ENCODE data around the gene TREX2. TPM values are rescaled to one million over a fixed set of nuclear protein-coding genes. Genes with fewer than 3 reads are reported as not detected.

The TREX2 gene
- total RNA-seq, 4 donors from 2014 or later = 1.4 to 3.2 (median 2.9) TPM; not detected in 1

DNA sequence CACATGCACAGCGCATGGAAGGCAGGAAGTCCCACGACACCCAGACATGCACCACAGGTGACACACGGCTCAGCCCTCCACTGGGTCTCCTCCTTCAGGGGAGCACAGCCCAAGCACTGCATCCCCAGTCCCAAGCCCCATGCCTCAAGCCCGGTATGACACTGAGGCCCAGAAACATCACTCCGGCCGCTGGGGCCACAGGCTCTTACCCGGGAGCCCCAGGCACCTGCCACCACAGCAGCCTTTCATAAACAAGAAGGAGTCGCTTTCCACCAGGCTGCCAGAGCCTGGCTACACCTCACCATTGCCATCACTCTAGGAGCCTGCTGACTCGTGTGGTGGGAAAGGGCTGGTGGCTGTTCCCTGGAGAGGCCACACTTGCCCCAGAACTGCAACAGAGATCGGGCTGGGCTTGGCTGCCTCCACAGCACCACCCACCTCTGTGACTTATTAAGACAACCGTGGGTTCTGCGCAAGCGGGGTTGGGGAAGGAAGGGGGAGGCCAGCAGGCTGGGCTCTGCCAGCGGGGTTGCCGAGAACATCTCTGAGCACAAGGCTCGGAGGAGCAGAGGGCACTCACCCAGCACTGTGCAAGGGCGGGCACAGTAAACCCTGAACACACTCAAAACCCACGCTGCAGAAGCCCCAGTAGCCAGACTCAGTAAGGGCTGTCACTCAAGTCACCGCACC, 20.0 kb upstream of the TREX2 start:
- Histone ChIP-seq H3K9me3 (no peaks in the 10 kb centered on the region), H3K27me3 (no peaks in the 10 kb centered on the region), H3K27ac (no peak overlapping the region), H3K4me1 (no peaks in the 10 kb centered on the region), H3K4me3 (no peak overlapping the region), H3K36me3 (no peaks in the 10 kb centered on the region)
- DNase-seq = no peak
- intact Hi-C loops (cut with DNase I; ENCODE audit: low total_unique reads) = no loop called here
- no peak for TF ChIP-seq POLR2A (IDR thresholded peaks at IDR 0.05)
- TF ChIP-seq, protein P1, sequence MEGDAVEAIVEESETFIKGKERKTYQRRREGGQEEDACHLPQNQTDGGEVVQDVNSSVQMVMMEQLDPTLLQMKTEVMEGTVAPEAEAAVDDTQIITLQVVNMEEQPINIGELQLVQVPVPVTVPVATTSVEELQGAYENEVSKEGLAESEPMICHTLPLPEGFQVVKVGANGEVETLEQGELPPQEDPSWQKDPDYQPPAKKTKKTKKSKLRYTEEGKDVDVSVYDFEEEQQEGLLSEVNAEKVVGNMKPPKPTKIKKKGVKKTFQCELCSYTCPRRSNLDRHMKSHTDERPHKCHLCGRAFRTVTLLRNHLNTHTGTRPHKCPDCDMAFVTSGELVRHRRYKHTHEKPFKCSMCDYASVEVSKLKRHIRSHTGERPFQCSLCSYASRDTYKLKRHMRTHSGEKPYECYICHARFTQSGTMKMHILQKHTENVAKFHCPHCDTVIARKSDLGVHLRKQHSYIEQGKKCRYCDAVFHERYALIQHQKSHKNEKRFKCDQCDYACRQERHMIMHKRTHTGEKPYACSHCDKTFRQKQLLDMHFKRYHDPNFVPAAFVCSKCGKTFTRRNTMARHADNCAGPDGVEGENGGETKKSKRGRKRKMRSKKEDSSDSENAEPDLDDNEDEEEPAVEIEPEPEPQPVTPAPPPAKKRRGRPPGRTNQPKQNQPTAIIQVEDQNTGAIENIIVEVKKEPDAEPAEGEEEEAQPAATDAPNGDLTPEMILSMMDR (IDR thresholded peaks at IDR 0.05) = no peak

DNA sequence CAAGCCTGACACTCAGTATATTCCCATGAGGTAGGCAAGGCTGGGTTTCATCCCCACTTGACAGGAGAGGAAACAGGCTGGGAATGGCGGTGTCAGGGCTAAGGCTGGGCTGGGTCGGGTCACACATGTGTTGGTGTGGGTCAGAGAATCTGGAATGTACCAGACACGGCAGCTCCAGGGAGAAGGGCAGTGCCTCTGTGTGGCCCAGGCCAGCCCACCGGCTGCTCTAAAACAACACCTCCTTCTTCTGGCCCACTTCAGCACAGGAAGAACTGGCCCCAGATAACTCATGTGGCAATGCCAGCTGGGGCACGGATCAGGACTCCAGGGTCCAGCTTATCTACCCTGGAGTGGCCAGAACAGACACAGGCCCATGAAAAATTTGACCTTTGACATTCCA, 18.3 kb upstream of the TREX2 start:
- Histone ChIP-seq H3K9me3 (no peaks in the 10 kb centered on the region), H3K4me1 (no peaks in the 10 kb centered on the region), H3K27ac (no peak overlapping the region), H3K4me3 (no peak overlapping the region), H3K27me3 (no peaks in the 10 kb centered on the region), H3K36me3 (no peaks in the 10 kb centered on the region)
- no peak for DNase-seq
- TF ChIP-seq POLR2A (IDR thresholded peaks at IDR 0.05) = no peak
- TF ChIP-seq, protein P1 (IDR thresholded peaks at IDR 0.05) = no peak
- intact Hi-C loops (cut with DNase I; ENCODE audit: low total_unique reads) = no loop called here

DNA sequence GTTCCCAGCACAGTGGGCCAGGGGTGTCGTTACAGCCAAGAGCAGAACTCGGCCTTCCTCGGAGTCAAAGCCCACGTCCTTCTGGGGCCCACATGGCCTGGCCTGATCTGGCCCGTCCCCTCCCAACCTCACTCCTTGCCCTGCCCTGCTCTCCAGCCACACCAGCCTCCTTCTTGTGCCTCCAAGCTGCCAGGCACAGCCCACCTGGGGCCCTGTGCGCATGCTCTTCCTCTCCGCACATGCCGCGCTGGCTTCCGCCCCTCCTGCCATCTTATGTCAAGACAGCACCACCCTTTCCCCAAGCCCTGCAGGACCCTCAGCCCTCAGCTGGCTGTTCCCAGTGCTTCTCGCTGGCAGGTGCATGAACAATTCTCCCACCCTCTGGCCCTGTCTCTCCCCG, 17.7 kb upstream of the TREX2 start:
- Histone ChIP-seq H3K9me3 (no peaks in the 10 kb centered on the region), H3K27ac (no peak overlapping the region), H3K36me3 (no peaks in the 10 kb centered on the region), H3K4me3 (no peak overlapping the region), H3K27me3 (no peaks in the 10 kb centered on the region), H3K4me1 (no peaks in the 10 kb centered on the region)
- intact Hi-C loops (cut with DNase I; ENCODE audit: low total_unique reads) = no loop called here
- no peak for DNase-seq
- no peak for TF ChIP-seq POLR2A (IDR thresholded peaks at IDR 0.05)
- TF ChIP-seq, protein P1 (IDR thresholded peaks at IDR 0.05) = no peak

DNA sequence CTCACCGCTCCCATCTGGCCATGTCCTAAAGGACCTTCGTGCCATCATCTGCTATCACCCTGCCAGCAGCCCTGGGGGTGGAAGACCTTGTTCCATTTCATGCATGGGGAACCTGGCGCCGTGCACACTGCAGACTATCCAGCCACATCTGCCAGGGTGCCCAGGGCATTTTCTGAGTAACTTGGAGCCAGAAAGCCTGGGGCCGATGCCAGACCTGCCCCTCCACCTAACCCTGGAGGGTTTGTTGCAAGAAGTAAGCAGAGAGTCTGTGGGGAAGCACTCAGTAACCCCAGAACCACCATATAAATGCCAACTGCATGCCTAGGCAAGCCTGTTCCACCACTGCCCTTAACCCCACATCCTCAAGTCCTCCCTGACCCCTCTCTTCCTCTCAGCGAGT, 17.2 kb upstream of the TREX2 start:
- intact Hi-C loops (cut with DNase I; ENCODE audit: low total_unique reads) = no loop called here
- H3K27ac ChIP-seq = no peak overlapping the region
- no peaks in the 10 kb centered on the region for H3K27me3 ChIP-seq
- H3K9me3 ChIP-seq = no peaks in the 10 kb centered on the region
- no peaks in the 10 kb centered on the region for H3K4me1 ChIP-seq
- TF ChIP-seq, protein P1 (IDR thresholded peaks at IDR 0.05) = no peak
- TF ChIP-seq POLR2A (IDR thresholded peaks at IDR 0.05) = no peak
- no peak overlapping the region for H3K4me3 ChIP-seq
- no peaks in the 10 kb centered on the region for H3K36me3 ChIP-seq
- no peak for DNase-seq

DNA sequence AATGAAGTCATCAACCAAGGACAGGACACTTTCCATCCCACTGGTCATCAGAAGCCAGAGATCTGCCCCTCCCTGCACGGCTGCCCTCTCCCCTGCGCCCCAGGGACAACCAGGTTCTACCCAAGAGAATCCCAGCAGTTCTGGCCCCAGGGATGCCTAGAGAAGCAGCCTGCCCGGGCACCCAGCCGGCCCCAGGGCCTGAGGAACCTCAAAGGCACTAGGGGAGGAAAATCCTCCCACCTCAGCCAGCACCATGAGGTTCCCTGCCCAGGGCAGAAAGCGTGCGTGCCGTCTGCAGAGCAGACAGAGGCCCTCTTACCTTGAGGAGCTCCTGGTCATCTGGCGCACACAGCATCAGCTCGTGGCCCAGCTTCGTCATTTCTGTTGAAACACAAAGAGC, 16.4 kb upstream of the TREX2 start:
- no peak for TF ChIP-seq POLR2A (IDR thresholded peaks at IDR 0.05)
- TF ChIP-seq, protein P1 (IDR thresholded peaks at IDR 0.05) = no peak
- Histone ChIP-seq H3K4me1 (no peaks in the 10 kb centered on the region), H3K9me3 (no peaks in the 10 kb centered on the region), H3K27me3 (no peaks in the 10 kb centered on the region), H3K36me3 (no peaks in the 10 kb centered on the region), H3K4me3 (no peak overlapping the region), H3K27ac (no peak overlapping the region)
- DNase-seq = no peak
- intact Hi-C loops (cut with DNase I; ENCODE audit: low total_unique reads) = no loop called here
